Astrocyte (in vitro differentiated cells and primary cell): ENCODE measurements around the gene PLA2G4D. TPM values are rescaled to one million over a fixed set of nuclear protein-coding genes. Genes with fewer than 3 reads are reported as not detected.

Experiments used
- DNase-seq: peaks from one replicate; pipeline ENCODE4 v3.0.0-alpha.2; 2010; ENCODE audit warnings: low read depth
- FAIRE-seq: peaks from 2 replicates; lab custom pipeline; 2011; peaks lifted over from hg19 to GRCh38; lab: Jason Lieb, UNC
- H2AFZ ChIP-seq: 2 replicates; pipeline ENCODE4 v1.6.0; 2012; ENCODE audit warnings: low read depth, low read length, inconsistent platforms
- H3K27ac ChIP-seq: 2 replicates; pipeline ENCODE4 v1.5.1; 2011; ENCODE audit warnings: low read depth, low read length, inconsistent platforms
- H3K27me3 ChIP-seq: 2 replicates; pipeline ENCODE4 v1.6.0; 2011; ENCODE audit warnings: low read length, inconsistent platforms; ENCODE audit not compliant: insufficient read depth
- H3K36me3 ChIP-seq: 2 replicates; pipeline ENCODE4 v1.5.1; 2011; ENCODE audit warnings: low read length, inconsistent platforms; ENCODE audit not compliant: insufficient read depth
- H3K4me1 ChIP-seq: 2 replicates; pipeline ENCODE4 v1.5.1; 2011; ENCODE audit warnings: low read length, inconsistent platforms; ENCODE audit not compliant: insufficient read depth
- H3K4me2 ChIP-seq: 2 replicates; pipeline ENCODE4 v1.6.0; 2012; ENCODE audit warnings: low read length, inconsistent platforms
- H3K4me3 ChIP-seq: 2 replicates; pipeline ENCODE4 v1.5.1; 2011; ENCODE audit warnings: low read depth, mild to moderate bottlenecking, low read length, inconsistent platforms; ENCODE audit not compliant: insufficient read depth
- H3K79me2 ChIP-seq: 2 replicates; pipeline ENCODE4 v1.6.0; 2012; ENCODE audit warnings: mild to moderate bottlenecking, low read length, inconsistent platforms; ENCODE audit not compliant: insufficient read depth
- H3K9ac ChIP-seq: 2 replicates; pipeline ENCODE4 v1.6.0; 2012; ENCODE audit warnings: mild to moderate bottlenecking, low read length, inconsistent platforms
- H3K9me3 ChIP-seq: 2 replicates; pipeline ENCODE4 v1.5.1; 2012; ENCODE audit warnings: low read depth, mild to moderate bottlenecking, low read length, inconsistent platforms; ENCODE audit not compliant: insufficient read depth
- H4K20me1 ChIP-seq: 2 replicates; pipeline ENCODE4 v1.6.0; 2012; ENCODE audit warnings: low read length, inconsistent platforms; ENCODE audit not compliant: insufficient read depth
- H3K27ac Mint-ChIP-seq: one replicate; pipeline ENCODE4 v1.8.0; 2021; ENCODE audit warnings: mild to moderate bottlenecking, mixed read lengths; ENCODE audit not compliant: unreplicated experiment
- H3K27me3 Mint-ChIP-seq: one replicate; pipeline ENCODE4 v1.8.0; 2021; ENCODE audit warnings: low read depth, mixed read lengths; ENCODE audit not compliant: unreplicated experiment
- H3K36me3 Mint-ChIP-seq: one replicate; pipeline ENCODE4 v1.8.0; 2021; ENCODE audit warnings: low read depth, mixed read lengths; ENCODE audit not compliant: unreplicated experiment
- H3K4me1 Mint-ChIP-seq: one replicate; pipeline ENCODE4 v1.8.0; 2021; ENCODE audit warnings: low read depth, mixed read lengths; ENCODE audit not compliant: unreplicated experiment
- H3K4me3 Mint-ChIP-seq: one replicate; pipeline ENCODE4 v1.8.0; 2021; ENCODE audit warnings: mild to moderate bottlenecking, moderate library complexity, mixed read lengths; ENCODE audit not compliant: unreplicated experiment
- H3K9me3 Mint-ChIP-seq: one replicate; pipeline ENCODE4 v1.8.0; 2021; ENCODE audit warnings: mild to moderate bottlenecking, mixed read lengths; ENCODE audit not compliant: unreplicated experiment
- EZH2 ChIP-seq: IDR thresholded peaks from 2 replicates; pipeline ENCODE4 v1.6.1; 2012; ENCODE audit warnings: mild to moderate bottlenecking, low read length, inconsistent platforms; ENCODE audit not compliant: insufficient read depth
- total RNA-seq: library from RNA; stranded (reverse); gene quantifications from 2 replicates; pipeline ENCODE4 v1.2.1, GENCODE V29; 2021
- TF ChIP-seq, protein P1 (sequence below): IDR thresholded peaks from 2 replicates; pipeline ENCODE4 v1.5.1; 2011; ENCODE audit warnings: low read depth, mild to moderate bottlenecking, inconsistent platforms, low read length, moderate library complexity; ENCODE audit not compliant: insufficient read depth

PLA2G4D gene
- total RNA-seq, 1 donor from 2014 or later, result not detected

DNA sequence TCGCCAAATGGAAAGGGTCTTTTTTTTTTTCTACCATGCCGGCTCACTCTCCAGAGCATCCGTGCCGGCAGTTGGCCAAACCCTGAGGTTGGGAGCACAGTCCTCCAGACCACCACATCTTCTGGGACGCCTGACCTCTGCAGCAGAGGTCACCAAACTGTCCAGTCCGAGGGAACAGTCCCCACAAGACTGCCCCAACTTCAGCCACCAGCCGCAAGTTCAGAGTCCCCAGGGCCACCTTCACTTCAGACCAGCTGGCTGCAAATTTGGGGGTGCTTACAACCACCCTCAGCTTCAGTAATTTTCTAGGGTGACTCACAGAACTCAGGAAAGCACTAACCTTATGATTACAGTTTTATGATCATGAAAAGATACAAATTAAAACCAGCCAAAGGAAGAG, 28.9 kb downstream of the PLA2G4D start:
- no peaks in the 10 kb centered on the region for H3K36me3 ChIP-seq
- H3K4me2 ChIP-seq, result no peak overlapping the region
- no peak for TF ChIP-seq EZH2
- TF ChIP-seq, protein P1, sequence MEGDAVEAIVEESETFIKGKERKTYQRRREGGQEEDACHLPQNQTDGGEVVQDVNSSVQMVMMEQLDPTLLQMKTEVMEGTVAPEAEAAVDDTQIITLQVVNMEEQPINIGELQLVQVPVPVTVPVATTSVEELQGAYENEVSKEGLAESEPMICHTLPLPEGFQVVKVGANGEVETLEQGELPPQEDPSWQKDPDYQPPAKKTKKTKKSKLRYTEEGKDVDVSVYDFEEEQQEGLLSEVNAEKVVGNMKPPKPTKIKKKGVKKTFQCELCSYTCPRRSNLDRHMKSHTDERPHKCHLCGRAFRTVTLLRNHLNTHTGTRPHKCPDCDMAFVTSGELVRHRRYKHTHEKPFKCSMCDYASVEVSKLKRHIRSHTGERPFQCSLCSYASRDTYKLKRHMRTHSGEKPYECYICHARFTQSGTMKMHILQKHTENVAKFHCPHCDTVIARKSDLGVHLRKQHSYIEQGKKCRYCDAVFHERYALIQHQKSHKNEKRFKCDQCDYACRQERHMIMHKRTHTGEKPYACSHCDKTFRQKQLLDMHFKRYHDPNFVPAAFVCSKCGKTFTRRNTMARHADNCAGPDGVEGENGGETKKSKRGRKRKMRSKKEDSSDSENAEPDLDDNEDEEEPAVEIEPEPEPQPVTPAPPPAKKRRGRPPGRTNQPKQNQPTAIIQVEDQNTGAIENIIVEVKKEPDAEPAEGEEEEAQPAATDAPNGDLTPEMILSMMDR, result no peak
- FAIRE-seq (no peak), DNase-seq (no peak)
- H3K9me3 Mint-ChIP-seq, result peaks cover 7% of the 10 kb centered on the region
- no peaks in the 10 kb centered on the region for H4K20me1 ChIP-seq
- H3K9ac ChIP-seq, result no peak overlapping the region
- H3K27ac Mint-ChIP-seq, result no peak overlapping the region
- H3K4me3 ChIP-seq, result no peak overlapping the region
- H3K4me1 Mint-ChIP-seq, result peaks cover 14% of the 10 kb centered on the region
- H3K27ac ChIP-seq, result no peak overlapping the region
- peaks cover 17% of the 10 kb centered on the region for H3K27me3 Mint-ChIP-seq
- no peak overlapping the region for H2AFZ ChIP-seq
- no peaks in the 10 kb centered on the region for H3K36me3 Mint-ChIP-seq
- no peaks in the 10 kb centered on the region for H3K9me3 ChIP-seq
- H3K4me1 ChIP-seq, result no peaks in the 10 kb centered on the region
- H3K27me3 ChIP-seq, result peaks cover 4% of the 10 kb centered on the region
- H3K4me3 Mint-ChIP-seq, result no peak overlapping the region
- no peaks in the 10 kb centered on the region for H3K79me2 ChIP-seq

DNA sequence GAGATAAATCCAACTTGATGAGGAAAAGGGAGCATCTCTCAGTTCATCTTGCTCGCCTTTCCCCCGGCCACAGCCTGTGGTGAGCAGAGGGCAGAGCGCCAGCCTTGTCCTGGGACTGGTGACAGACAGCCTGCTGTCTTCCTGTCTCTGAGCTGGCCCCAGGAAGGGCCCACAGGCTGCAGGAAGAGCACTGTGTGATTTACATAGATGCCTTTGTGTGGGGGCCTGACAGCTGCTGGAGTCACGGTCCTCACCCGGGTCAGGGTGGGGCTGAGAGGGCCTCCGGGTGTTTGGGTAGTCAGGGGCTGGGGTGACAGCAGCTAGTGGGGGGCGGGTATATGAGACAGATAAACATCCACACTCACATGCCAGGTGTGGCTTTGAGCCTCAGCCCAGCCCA, 29.3 kb downstream of the PLA2G4D start:
- Histone ChIP-seq H3K9me3 (no peaks in the 10 kb centered on the region), H2AFZ (no peak overlapping the region), H3K27ac (no peak overlapping the region), H3K9ac (no peak overlapping the region), H3K36me3 (no peaks in the 10 kb centered on the region), H3K79me2 (no peaks in the 10 kb centered on the region), H3K4me1 (no peaks in the 10 kb centered on the region), H4K20me1 (no peaks in the 10 kb centered on the region), H3K27me3 (peaks cover 4% of the 10 kb centered on the region), H3K4me3 (no peak overlapping the region), H3K4me2 (no peak overlapping the region)
- DNase-seq, result no peak
- H3K27ac Mint-ChIP-seq, result no peak overlapping the region
- TF ChIP-seq, protein P1, result no peak
- TF ChIP-seq EZH2, result no peak
- peaks cover 17% of the 10 kb centered on the region for H3K27me3 Mint-ChIP-seq
- H3K36me3 Mint-ChIP-seq, result no peaks in the 10 kb centered on the region
- peaks cover 14% of the 10 kb centered on the region for H3K4me1 Mint-ChIP-seq
- H3K4me3 Mint-ChIP-seq, result no peak overlapping the region
- FAIRE-seq, result no peak
- peaks cover 7% of the 10 kb centered on the region for H3K9me3 Mint-ChIP-seq

DNA sequence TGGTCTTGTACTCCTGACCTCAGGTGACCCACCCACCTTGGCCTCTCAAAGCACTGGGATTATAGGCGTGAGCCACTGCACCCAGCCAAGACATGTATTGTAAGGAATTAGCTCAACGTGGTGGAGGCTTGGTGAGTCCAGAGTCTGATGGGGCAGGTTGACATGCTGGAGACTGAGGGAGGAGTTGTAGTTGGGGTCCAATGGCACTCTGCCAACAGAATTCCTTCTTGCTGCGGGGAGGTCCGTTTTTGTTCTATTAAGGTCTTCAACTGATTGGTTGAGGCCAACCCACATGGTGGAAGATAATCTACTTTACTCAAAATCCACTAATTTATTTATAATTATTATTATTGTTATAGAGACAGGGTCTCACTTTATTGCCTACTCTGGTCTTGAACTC, 30.1 kb downstream of the PLA2G4D start:
- Mint-ChIP-seq H3K27me3 (peaks cover 16% of the 10 kb centered on the region), H3K36me3 (no peaks in the 10 kb centered on the region), H3K4me3 (no peak overlapping the region), H3K4me1 (peaks cover 14% of the 10 kb centered on the region), H3K27ac (no peak overlapping the region), H3K9me3 (peaks cover 7% of the 10 kb centered on the region)
- no peaks in the 10 kb centered on the region for H3K36me3 ChIP-seq
- H3K79me2 ChIP-seq, result no peaks in the 10 kb centered on the region
- H3K4me3 ChIP-seq, result no peak overlapping the region
- H3K9me3 ChIP-seq, result no peaks in the 10 kb centered on the region
- FAIRE-seq (no peak), DNase-seq (no peak)
- no peak overlapping the region for H2AFZ ChIP-seq
- no peak overlapping the region for H3K4me2 ChIP-seq
- no peaks in the 10 kb centered on the region for H4K20me1 ChIP-seq
- H3K9ac ChIP-seq, result no peak overlapping the region
- H3K27ac ChIP-seq, result no peak overlapping the region
- H3K4me1 ChIP-seq, result no peaks in the 10 kb centered on the region
- no peak for TF ChIP-seq EZH2
- TF ChIP-seq, protein P1, result no peak
- peaks cover 4% of the 10 kb centered on the region for H3K27me3 ChIP-seq
